H1 (cell line): ENCODE measurements around the gene USP3.

Experiments
- HDAC2 ChIP-seq, 2 experiments: fragments of 300-600 bp in 1 of 2; sonication (generic) in 1 of 2; IDR thresholded peaks; 2 replicates each; pipeline ENCODE4 v1.6.1; 2011 to 2012; ENCODE audit warnings: low read depth in 2 of 2, low read length in 2 of 2, mild to moderate bottlenecking in 2 of 2, moderate library complexity in 2 of 2, borderline replicate concordance in 1 of 2, inconsistent platforms in 1 of 2
- HDAC6 ChIP-seq: IDR thresholded peaks from one replicate; pipeline ENCODE4 v1.7.1; 2012; ENCODE audit warnings: low read depth, mild to moderate bottlenecking, inconsistent platforms, low read length, moderate library complexity
- JUND ChIP-seq: IDR thresholded peaks from 2 replicates; pipeline ENCODE4 v1.6.1; 2011; ENCODE audit warnings: mild to moderate bottlenecking, improper control_type of control experiment, low read length
- MAFK ChIP-seq: IDR thresholded peaks from 2 replicates; pipeline ENCODE4 v1.6.1; 2012; ENCODE audit warnings: low read depth, mild to moderate bottlenecking, improper control_type of control experiment, low read length
- POLR2A ChIP-seq, 2 experiments: IDR thresholded peaks; 1 replicate in 1 of 2; 2 replicates in 1 of 2; pipeline ENCODE4 v1.6.1; 2011; ENCODE audit warnings: low read depth in 2 of 2, low read length in 2 of 2, mild to moderate bottlenecking in 2 of 2; ENCODE audit errors: control extremely low read depth in 1 of 2
- RNF2 ChIP-seq: fragments of 200-900, 300-1000 bp; sonication (generic); IDR thresholded peaks from 2 replicates; pipeline ENCODE4 v1.7.1; 2016; ENCODE audit warnings: borderline replicate concordance, low read depth, mild to moderate bottlenecking, antibody characterized with exemption, low read length; ENCODE audit not compliant: poor library complexity, severe bottlenecking; ENCODE audit errors: missing control alignments
- SIN3A ChIP-seq, 2 experiments: IDR thresholded peaks in 1 of 2; conservative IDR thresholded peaks in 1 of 2; 2 replicates each; pipeline ENCODE4 v1.6.1; 2011 to 2012; ENCODE audit warnings: low read length in 2 of 2, improper control_type of control experiment in 1 of 2, low read depth in 1 of 2, mild to moderate bottlenecking in 1 of 2
- SP2 ChIP-seq: IDR thresholded peaks from 2 replicates; pipeline ENCODE4 v1.6.1; 2012; ENCODE audit warnings: mild to moderate bottlenecking, low read length, inconsistent platforms
- TAF1 ChIP-seq: IDR thresholded peaks from 2 replicates; pipeline ENCODE4 v1.6.1; 2011; ENCODE audit warnings: mild to moderate bottlenecking, low read depth, low read length
- TF ChIP-seq, protein P1 (sequence below), 3 experiments: IDR thresholded peaks; 1 replicate in 2 of 3; 2 replicates in 1 of 3; pipeline versions ENCODE4 v1.5.1 to v1.6.1; 2011; ENCODE audit warnings: low read length in 3 of 3, mild to moderate bottlenecking in 3 of 3, inconsistent platforms in 2 of 3, low read depth in 1 of 3, moderate library complexity in 1 of 3; ENCODE audit not compliant: insufficient read depth in 1 of 3; ENCODE audit errors: control extremely low read depth in 1 of 3

DNA sequence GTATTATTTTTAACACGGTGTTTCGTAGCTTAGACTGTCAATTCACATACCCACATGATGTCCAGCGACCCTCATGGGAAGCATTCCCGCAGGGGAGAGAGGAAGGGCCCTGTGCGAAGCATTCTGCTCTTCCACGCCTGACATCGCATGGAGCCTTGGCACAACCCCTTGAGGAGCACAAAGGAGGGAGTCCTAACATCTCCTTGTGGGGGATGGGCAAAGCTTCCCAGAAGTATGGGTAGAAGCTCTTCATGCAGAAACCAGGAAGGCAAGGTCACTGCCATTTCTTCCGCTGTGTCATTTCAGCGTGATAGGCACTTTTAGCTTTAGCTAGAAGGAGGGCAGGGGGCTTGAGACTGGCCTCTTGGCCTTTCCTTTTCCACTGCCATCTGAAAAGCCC, 28.7 kb upstream of the USP3 start:
- TF ChIP-seq, protein P1, sequence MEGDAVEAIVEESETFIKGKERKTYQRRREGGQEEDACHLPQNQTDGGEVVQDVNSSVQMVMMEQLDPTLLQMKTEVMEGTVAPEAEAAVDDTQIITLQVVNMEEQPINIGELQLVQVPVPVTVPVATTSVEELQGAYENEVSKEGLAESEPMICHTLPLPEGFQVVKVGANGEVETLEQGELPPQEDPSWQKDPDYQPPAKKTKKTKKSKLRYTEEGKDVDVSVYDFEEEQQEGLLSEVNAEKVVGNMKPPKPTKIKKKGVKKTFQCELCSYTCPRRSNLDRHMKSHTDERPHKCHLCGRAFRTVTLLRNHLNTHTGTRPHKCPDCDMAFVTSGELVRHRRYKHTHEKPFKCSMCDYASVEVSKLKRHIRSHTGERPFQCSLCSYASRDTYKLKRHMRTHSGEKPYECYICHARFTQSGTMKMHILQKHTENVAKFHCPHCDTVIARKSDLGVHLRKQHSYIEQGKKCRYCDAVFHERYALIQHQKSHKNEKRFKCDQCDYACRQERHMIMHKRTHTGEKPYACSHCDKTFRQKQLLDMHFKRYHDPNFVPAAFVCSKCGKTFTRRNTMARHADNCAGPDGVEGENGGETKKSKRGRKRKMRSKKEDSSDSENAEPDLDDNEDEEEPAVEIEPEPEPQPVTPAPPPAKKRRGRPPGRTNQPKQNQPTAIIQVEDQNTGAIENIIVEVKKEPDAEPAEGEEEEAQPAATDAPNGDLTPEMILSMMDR (IDR thresholded peaks at IDR 0.05; ENCODE audit: control extremely low read depth in 1 of 3, insufficient read depth in 1 of 3, low read depth in 1 of 3, low read length in 3 of 3): no peak
- TF ChIP-seq TAF1 (no peak), JUND (no peak), HDAC2 (IDR thresholded peaks at IDR 0.05; ENCODE audit: borderline replicate concordance in 1 of 2, low read depth in 2 of 2, low read length in 2 of 2) (no peak), POLR2A (IDR thresholded peaks at IDR 0.05; ENCODE audit: control extremely low read depth in 1 of 2, low read depth in 2 of 2, low read length in 2 of 2) (no peak), MAFK (no peak), SIN3A (conservative IDR thresholded peaks at IDR 0.05 in 1 of 2, IDR thresholded peaks at IDR 0.05 in 1 of 2; ENCODE audit: low read depth in 1 of 2, low read length in 2 of 2) (no peak), HDAC6 (no peak), SP2 (no peak), RNF2 (no peak)
